ENCODE data around the gene MMD.

DNA sequence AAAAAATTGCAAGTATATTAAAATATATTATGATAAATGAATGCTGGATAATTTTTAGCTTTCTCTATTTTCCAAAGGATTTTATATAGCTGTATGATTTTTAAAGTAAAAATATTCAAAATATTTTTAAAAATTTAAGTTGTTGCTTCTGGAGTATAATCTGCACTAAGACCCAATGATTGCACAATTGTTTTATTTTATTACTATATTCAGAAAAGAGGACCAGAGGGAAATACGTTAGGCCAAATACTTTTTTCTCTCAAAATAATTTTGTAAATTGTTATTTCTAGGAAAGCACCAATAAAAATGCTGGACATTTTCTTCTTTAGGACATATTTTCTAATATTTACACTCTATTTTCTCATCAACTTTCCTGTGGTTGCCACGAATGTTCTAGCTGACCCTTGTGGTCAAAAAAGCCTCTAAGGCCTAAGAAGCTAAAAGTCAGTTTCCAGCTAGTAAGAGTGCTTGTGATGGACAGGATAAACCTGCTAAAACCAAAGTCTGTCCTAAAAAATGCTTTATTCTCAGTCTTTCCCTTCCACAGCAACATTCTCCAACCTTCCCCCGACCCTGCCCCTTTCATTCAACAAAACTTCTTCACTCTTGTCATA is 31.2 kb downstream of the MMD start:
- TF ChIP-seq POLR2AphosphoS5 (IDR thresholded peaks at IDR 0.05; ENCODE audit: borderline replicate concordance, low read depth, low read length) (no peak), EZH2 (IDR thresholded peaks at IDR 0.05) (no peak)

Data from SK-N-MC (cell line).